ENCODE results near the gene GPR152. TPM values are rescaled to one million over a fixed set of nuclear protein-coding genes. Genes with fewer than 3 reads are reported as not detected.
A peak's percentile ranks its signal among the peaks of the same experiment; 100 is the strongest.
"Not testable (repeated sequence)": the region's sequence is repeated elsewhere in the genome, so short reads cannot be mapped to it uniquely, and the experiment has no call there.

GPR152 gene
- total RNA-seq, 1 donor from 2014 or later, result not detected

GRCh38 chr11:67428052-67429001, 24.2 kb downstream of the GPR152 start, which contains the start of gene RPS6KB2:
TSS of gene RPS6KB2 (plus strand) at chr11:67428494. CDS start at chr11:67428546, 52 bp downstream.
- Histone ChIP-seq H3K79me2 (ENCODE audit: insufficient read depth, low read length) (peaks cover 26% of the 10 kb centered on the region), H3K4me2 (ENCODE audit: low read length) (peak within 1 kb of the TSS; percentile 100), H3K9ac (ENCODE audit: low read length) (peak within 1 kb of the TSS; percentile 98), H3K36me3 (ENCODE audit: insufficient read depth, low read length) (peaks cover 6% of the 10 kb centered on the region), H3K27ac (ENCODE audit: low read depth, low read length) (peak within 1 kb of the TSS; percentile 85), H3K27me3 (ENCODE audit: insufficient read depth, low read length) (no peaks in the 10 kb centered on the region), H3K4me3 (ENCODE audit: insufficient read depth, low read depth, low read length) (peak within 1 kb of the TSS; percentile 99), H2AFZ (ENCODE audit: low read depth, low read length) (peak within 1 kb of the TSS; percentile 97), H4K20me1 (ENCODE audit: insufficient read depth, low read length) (peaks cover 3% of the 10 kb centered on the region), H3K9me3 (ENCODE audit: insufficient read depth, low read depth, low read length) (no peaks in the 10 kb centered on the region), H3K4me1 (ENCODE audit: insufficient read depth, low read length) (peaks cover 14% of the 10 kb centered on the region)
- Mint-ChIP-seq H3K27ac (ENCODE audit: unreplicated experiment) (peak within 1 kb of the TSS; percentile 64), H3K27me3 (ENCODE audit: low read depth, unreplicated experiment) (no peaks in the 10 kb centered on the region), H3K4me3 (ENCODE audit: unreplicated experiment) (peak within 1 kb of the TSS; percentile 97), H3K9me3 (ENCODE audit: unreplicated experiment) (no peaks in the 10 kb centered on the region), H3K36me3 (ENCODE audit: low read depth, unreplicated experiment) (peaks cover 8% of the 10 kb centered on the region), H3K4me1 (ENCODE audit: low read depth, unreplicated experiment) (peaks cover 2% of the 10 kb centered on the region)
- no peak for TF ChIP-seq EZH2 (IDR thresholded peaks at IDR 0.05; ENCODE audit: insufficient read depth, low read length)
- TF ChIP-seq, protein P1, sequence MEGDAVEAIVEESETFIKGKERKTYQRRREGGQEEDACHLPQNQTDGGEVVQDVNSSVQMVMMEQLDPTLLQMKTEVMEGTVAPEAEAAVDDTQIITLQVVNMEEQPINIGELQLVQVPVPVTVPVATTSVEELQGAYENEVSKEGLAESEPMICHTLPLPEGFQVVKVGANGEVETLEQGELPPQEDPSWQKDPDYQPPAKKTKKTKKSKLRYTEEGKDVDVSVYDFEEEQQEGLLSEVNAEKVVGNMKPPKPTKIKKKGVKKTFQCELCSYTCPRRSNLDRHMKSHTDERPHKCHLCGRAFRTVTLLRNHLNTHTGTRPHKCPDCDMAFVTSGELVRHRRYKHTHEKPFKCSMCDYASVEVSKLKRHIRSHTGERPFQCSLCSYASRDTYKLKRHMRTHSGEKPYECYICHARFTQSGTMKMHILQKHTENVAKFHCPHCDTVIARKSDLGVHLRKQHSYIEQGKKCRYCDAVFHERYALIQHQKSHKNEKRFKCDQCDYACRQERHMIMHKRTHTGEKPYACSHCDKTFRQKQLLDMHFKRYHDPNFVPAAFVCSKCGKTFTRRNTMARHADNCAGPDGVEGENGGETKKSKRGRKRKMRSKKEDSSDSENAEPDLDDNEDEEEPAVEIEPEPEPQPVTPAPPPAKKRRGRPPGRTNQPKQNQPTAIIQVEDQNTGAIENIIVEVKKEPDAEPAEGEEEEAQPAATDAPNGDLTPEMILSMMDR (IDR thresholded peaks at IDR 0.05; ENCODE audit: insufficient read depth, low read depth, low read length), result no peak
- DNase-seq (ENCODE audit: low read depth), result peak; percentile 88
- FAIRE-seq, result peak; percentile 50

GRCh38 chr11:67427364-67427859, 25.1 kb downstream of the GPR152 start:
- not testable (repeated sequence) for DNase-seq (ENCODE audit: low read depth); FAIRE-seq; H3K9me3 ChIP-seq (ENCODE audit: insufficient read depth, low read depth, low read length); H4K20me1 ChIP-seq (ENCODE audit: insufficient read depth, low read length); H3K36me3 ChIP-seq (ENCODE audit: insufficient read depth, low read length); H3K4me1 Mint-ChIP-seq (ENCODE audit: low read depth, unreplicated experiment); H3K9me3 Mint-ChIP-seq (ENCODE audit: unreplicated experiment); H3K27me3 Mint-ChIP-seq (ENCODE audit: low read depth, unreplicated experiment); H3K27me3 ChIP-seq (ENCODE audit: insufficient read depth, low read length); H3K36me3 Mint-ChIP-seq (ENCODE audit: low read depth, unreplicated experiment)
- Histone ChIP-seq H3K9ac (ENCODE audit: low read length) (peak overlapping the region; percentile 98), H3K4me1 (ENCODE audit: insufficient read depth, low read length) (peaks cover 14% of the 10 kb centered on the region), H3K27ac (ENCODE audit: low read depth, low read length) (peak overlapping the region; percentile 46), H3K79me2 (ENCODE audit: insufficient read depth, low read length) (peaks cover 26% of the 10 kb centered on the region), H3K4me3 (ENCODE audit: insufficient read depth, low read depth, low read length) (peak overlapping the region; percentile 99), H3K4me2 (ENCODE audit: low read length) (peak overlapping the region; percentile 100), H2AFZ (ENCODE audit: low read depth, low read length) (peak overlapping the region; percentile 97)
- peak overlapping the region; percentile 97 for H3K4me3 Mint-ChIP-seq (ENCODE audit: unreplicated experiment)
- H3K27ac Mint-ChIP-seq (ENCODE audit: unreplicated experiment), result peak overlapping the region; percentile 38

- no peak for DNase-seq (ENCODE audit: low read depth)
Measured at GRCh38 chr11:67423891-67424613, 28.5 kb downstream of the GPR152 start.

More at GRCh38 chr11:67423891-67424613, 28.5 kb downstream of the GPR152 start:
- Mint-ChIP-seq H3K27me3 (ENCODE audit: low read depth, unreplicated experiment) (peaks cover 3% of the 10 kb centered on the region), H3K4me3 (ENCODE audit: unreplicated experiment) (no peak overlapping the region), H3K9me3 (ENCODE audit: unreplicated experiment) (no peaks in the 10 kb centered on the region), H3K36me3 (ENCODE audit: low read depth, unreplicated experiment) (no peaks in the 10 kb centered on the region), H3K27ac (ENCODE audit: unreplicated experiment) (no peak overlapping the region), H3K4me1 (ENCODE audit: low read depth, unreplicated experiment) (peaks cover 2% of the 10 kb centered on the region)
- no peak for TF ChIP-seq EZH2 (IDR thresholded peaks at IDR 0.05; ENCODE audit: insufficient read depth, low read length)
- TF ChIP-seq, protein P1 (IDR thresholded peaks at IDR 0.05; ENCODE audit: insufficient read depth, low read depth, low read length), result no peak
- Histone ChIP-seq H3K4me1 (ENCODE audit: insufficient read depth, low read length) (peaks cover 10% of the 10 kb centered on the region), H3K79me2 (ENCODE audit: insufficient read depth, low read length) (peaks cover 8% of the 10 kb centered on the region), H3K4me2 (ENCODE audit: low read length) (no peak overlapping the region), H2AFZ (ENCODE audit: low read depth, low read length) (no peak overlapping the region), H3K27ac (ENCODE audit: low read depth, low read length) (no peak overlapping the region), H3K9me3 (ENCODE audit: insufficient read depth, low read depth, low read length) (no peaks in the 10 kb centered on the region), H4K20me1 (ENCODE audit: insufficient read depth, low read length) (no peaks in the 10 kb centered on the region), H3K4me3 (ENCODE audit: insufficient read depth, low read depth, low read length) (no peak overlapping the region), H3K36me3 (ENCODE audit: insufficient read depth, low read length) (no peaks in the 10 kb centered on the region), H3K27me3 (ENCODE audit: insufficient read depth, low read length) (no peaks in the 10 kb centered on the region), H3K9ac (ENCODE audit: low read length) (no peak overlapping the region)
- FAIRE-seq, result no peak
